GM19240 (cell line): ENCODE data around the gene TBC1D24.

Experiments
- DNase-seq: peaks from one replicate; pipeline ENCODE4 v3.0.0; 2011; ENCODE audit warnings: low spot score; ENCODE audit not compliant: insufficient read length

TBC1D24 gene

DNA sequence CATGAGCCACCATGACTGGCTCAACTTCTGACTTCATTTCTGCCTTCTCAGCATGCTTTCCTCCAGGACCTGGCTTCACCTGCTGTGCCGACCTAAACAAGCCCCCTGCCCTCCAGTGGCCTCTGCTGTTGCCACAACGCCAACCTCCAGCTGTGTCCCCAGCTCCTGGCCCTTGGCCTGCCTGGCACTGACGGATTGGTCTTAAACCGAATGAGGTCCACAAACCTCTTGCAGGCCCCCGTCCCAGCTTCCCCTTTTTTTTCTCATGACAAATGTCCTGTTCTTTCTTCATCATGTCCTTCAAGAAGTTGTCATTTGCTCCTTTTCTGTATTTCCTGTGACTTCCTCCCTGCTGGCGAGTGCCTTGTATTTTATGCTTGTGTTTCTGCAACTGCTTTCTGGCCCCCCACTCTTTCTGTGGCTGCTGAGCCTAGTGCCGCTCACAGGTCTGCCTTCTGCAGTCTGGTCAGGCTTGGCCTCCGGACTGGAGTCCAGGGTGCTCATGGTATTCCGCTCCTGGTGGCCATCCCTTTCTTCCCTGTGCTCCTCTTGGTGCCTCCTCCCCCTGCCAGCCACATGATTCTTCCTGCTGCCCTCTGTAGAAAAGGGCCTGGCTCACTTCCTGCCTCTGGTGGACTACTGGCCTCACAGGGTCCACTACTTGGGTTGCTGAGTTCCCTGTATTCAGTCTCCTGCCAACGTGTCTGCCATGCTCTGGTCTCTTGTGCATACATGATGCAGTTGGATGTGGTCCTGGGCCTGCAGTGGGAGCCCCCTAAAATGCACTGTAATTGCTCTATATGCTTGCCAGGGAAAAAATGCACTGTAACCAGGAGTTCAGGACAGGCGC, 41.7 kb downstream of the TBC1D24 start:
- no peak for DNase-seq

DNA sequence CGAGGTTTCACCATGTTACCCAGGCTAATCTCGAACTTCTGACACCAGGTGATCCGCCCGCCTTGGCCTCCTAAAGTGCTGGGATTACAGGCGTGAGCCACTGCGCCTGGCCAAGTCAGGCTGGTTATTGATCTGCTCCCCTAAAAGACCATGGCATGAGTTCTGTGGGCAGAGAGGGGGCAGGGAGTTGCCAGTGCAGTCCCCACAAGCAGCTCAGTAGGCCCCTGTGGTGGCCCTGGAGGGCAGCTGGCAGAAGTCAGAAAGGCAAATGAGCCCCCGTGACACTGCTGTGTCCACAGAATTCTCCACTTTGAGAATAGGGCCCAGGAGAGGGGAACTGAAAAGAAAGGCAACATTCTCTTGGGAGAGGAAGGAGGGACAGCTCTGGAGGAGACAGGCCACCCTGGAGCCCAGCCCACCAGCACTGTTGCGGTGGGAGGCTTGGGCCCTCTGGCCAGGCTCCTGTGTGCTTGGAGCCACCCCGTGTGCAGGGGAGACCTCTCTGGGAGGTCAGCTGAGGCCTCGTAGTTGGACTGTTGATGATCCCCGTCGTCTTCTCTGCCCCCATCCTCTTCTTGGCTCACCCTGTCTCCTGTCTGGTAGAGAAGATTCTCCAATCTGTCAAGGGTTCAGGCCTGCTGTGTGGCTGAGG, 43.2 kb downstream of the TBC1D24 start:
- DNase-seq, result no peak

DNA sequence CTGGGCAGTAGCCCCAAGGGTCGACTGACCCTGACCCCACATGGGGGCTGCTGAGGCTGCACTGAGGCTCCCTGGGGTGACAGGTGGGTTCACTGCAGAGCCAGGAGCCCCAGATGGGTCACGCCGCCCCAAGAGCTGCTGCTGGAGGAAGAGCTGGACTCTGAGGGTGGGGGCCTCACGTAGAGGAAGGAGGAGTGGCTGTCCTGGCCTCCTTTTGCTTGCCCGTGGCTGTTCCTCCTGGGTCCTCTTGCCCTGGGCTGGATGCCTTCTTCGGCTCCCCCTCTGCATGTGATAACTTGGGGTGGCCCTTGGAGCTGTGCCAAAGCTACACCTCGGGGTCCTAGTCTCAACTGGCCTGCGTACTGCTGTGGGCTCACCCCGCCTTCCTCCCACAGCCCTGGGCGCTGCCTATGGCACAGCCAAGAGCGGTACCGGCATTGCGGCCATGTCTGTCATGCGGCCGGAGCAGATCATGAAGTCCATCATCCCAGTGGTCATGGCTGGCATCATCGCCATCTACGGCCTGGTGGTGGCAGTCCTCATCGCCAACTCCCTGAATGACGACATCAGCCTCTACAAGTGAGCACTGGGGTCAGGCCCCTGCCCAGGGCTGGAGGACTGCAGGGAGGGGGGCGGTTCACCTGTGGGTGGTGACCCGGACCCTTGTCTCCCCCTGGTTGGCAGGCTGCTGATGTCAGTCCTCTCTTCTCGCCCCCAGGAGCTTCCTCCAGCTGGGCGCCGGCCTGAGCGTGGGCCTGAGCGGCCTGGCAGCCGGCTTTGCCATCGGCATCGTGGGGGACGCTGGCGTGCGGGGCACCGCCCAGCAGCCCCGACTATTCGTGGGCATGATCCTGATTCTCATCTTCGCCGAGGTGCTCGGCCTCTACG, 44.1 kb downstream of the TBC1D24 start:
- no peak for DNase-seq

DNA sequence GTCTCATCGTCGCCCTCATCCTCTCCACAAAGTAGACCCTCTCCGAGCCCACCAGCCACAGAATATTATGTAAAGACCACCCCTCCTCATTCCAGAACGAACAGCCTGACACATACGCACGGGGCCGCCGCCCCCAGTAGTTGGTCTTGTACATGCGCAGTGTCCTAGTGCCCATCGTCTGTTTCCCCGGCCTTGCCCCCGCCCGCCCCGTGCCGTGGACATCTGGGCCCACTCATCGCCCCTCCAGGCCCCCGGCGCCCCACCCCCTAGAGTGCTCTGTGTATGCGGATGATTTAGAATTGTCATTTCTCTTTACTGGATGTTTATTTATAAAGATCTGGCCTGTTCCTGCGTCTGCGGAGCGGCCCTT, 44.8 kb downstream of the TBC1D24 start:
- DNase-seq, result no peak

DNA sequence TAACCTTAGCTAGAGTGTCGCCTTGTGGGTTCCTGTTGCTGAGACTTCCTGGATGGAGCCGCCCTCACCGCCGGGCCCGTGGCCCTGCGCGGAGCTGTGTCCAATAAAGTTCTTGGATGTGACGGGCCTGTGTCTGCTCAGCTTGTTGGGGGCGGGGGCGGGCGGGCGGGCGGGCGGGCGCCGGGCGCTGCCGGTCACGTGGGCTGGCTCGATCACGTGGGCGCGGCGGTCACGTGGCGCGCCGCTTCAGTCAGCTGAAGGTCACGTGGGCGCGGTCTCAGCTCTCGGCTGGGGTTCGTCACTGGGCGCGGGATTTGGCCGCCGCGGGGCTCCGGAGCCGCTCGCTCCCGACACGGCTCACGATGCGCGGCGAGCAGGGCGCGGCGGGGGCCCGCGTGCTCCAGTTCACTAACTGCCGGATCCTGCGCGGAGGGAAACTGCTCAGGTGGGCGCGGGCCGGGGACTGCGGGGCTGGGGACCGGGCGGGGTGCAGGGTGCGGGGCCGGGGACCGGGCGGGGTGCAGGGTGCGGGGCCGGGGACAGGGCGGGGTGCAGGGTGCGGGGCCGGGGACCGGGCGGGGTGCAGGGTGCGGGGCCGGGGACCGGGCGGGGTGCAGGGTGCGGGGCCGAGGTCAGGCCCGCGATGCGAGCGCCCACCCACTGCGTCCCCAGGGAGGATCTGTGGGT, 45.3 kb downstream of the TBC1D24 start, which contains the start of gene AMDHD2:
Gene AMDHD2, plus strand, starts transcription at position 275 of the 687 bp plus-strand sequence. Its CDS starts 88 bp downstream, at position 363.
- DNase-seq, result peak; percentile 95

DNA sequence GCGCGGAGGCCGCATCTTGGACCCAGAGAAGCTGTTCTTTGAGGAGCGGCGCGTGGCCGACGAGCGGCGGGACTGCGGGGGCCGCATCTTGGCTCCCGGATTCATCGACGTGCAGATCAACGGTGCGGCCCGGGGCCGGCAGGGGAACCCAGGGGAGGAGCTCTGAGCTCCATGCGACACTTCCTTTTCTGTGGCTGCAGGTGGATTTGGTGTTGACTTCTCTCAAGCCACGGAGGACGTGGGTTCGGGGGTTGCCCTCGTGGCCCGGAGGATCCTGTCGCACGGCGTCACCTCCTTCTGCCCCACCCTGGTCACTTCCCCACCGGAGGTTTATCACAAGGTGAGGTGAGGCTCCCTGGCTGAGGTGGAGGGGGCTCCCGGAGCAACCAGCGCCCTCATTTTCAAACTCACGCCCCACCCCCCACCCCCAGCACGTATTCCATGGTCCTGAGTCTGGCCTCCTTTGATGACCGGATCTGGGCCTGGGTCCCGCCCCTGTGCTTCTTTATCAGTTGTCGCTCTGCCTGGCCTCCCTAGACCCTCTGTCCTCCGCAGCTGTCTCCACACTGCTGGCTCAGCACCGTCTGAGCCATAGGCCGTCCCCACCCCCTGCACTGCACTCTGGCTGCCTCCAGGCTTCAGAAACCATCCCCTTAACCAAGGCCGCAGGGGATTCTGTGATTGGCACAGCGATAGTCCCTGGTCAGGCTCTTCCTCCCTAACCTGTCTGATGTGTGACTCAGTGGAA, 46.0 kb downstream of the TBC1D24 start:
- DNase-seq, result no peak

DNA sequence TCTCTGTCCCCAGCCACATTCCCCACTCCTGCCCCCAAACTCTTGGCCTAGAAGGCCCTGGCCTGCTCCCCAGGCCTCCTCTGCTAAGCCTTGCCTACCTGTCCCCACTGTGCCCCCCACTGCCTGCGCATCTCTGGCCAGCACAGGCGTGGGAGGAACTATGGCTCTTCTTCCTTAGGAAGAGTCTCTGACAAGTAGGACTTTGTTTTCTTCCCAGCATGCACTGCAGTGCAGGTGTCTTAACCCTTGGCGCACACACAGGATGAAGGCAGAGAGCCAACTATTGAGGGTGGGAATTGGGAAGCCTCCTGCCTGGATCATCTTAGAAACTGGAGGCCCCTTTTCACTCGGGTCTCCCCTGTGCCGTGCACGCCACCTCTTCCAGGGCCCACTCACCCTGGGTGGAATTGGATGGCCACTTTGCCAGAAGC, 48.9 kb downstream of the TBC1D24 start:
- no peak for DNase-seq

DNA sequence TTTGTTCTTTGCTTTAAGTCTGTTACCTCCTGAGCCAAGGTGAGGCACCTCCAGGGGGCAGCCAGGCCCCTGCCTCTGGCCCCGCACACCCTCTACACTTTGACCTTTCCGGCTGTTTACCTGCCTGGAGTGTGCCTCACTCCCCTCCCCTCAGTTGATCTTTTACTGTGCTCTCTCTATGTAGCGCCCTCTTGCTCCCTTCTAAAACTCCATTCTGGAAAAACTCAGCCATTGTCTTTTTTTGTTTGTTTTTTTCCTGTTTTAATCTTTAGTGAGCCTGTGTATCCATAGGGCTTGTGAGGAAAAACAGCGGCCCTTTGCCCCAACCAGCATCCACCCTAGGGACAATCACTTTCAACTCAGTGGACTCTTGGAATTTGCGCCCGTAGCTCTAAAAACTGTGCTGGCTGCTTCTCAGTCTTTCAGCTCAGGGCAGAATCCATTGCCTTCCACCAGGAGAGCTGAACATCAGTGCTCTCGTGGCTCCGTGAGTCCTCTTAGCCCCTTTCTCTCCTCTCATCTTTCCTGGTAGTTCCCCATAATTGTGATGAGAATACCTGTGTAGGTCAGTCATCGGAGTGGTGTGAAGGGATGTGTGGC, 49.5 kb downstream of the TBC1D24 start:
- DNase-seq, result no peak

DNA sequence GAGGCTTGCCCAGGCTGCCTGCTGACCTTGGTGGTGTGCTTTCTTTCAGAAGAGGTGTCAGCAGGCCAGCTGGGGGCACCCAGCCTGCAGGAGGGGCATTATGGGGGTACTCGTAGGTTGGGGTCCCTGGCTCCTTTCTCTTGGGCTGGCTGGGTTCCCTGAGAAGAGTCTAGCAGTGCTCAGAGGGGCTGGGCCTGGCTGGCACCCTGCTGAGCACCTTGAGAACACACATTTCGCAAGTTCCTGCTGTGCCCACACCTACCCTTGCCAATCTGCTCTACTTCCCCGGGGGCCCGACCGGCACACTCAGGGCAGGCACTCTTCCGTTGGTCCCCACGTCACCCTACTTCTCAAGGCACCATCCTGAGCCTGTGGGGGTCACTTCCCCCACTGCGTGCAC, 51.2 kb downstream of the TBC1D24 start:
- no peak for DNase-seq

DNA sequence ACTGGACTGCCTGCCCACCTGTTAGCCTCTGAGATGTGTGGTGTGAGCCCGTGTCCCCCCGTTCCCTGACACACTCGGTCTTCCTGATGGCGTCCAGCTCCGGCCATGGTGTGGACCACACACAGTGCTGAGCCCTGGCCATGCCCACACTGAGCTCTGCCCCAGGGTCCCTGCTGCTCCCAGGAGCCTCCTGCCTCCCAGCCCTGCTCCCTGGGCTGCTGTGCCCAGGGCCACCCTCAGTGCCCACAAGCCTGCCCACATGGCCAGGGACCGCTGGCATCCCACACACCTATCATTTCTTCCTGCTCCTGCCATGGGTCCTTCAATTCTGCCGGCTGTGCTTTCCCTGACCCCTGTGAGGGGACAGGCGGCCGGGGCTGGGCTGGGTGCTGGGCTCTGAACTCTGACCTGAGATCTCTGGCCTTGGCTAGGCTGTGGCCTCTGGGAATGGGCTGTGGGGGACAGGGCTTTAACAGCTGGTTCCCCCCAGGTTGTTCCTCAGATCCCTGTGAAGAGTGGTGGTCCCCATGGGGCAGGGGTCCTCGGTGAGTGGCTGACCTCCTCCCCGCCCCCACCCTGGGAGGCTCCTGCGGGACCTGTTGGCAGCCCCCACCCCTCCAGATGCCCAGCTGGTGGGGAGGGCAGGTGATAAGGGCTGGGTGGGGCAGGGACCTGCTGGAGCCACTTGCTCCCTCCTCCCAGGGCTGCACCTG, 52.3 kb downstream of the TBC1D24 start:
- DNase-seq, result no peak

DNA sequence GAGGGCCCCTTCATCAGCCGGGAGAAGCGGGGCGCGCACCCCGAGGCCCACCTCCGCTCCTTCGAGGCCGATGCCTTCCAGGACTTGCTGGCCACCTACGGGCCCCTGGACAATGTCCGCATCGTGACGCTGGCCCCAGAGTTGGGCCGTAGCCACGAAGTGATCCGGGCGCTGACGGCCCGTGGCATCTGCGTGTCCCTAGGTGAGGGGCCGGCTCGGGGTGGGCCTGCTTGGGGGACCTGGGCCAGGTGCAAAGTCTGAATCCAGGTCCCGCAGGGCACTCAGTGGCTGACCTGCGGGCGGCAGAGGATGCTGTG, 52.8 kb downstream of the TBC1D24 start:
- no peak for DNase-seq

DNA sequence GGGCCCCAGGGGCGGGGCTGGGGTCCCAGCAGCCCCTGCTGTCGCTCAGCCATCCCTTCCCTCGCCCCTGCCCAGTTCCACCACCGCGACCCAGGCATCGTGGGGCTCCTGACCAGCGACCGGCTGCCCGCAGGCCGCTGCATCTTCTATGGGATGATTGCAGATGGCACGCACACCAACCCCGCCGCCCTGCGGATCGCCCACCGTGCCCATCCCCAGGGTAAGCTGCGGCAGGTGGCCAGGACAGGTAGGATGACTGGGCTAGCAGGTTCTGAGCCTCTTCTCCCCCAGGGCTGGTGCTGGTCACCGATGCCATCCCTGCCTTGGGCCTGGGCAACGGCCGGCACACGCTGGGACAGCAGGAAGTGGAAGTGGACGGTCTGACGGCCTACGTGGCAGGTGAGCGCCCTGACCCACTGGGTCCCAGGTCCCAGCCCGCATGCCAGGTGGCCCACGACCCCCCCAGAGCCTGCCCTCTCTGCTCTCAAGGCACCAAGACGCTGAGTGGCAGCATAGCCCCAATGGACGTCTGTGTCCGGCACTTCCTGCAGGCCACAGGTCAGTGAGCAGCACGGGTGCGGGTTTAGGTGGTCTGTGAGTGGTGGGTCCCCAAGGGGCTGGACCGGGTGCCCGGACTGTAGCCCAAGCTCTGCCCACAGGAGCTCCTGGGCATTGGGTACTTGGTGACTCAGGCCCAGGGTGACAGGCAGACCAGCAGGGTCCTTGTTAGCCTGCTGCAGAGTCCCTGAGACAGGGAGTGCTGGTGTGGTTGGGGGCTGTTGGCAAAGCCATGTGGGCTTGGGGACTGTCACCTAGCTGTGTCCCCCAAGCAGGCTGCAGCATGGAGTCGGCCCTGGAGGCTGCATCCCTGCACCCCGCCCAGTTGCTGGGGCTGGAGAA, 53.5 kb downstream of the TBC1D24 start:
- DNase-seq, result no peak

DNA sequence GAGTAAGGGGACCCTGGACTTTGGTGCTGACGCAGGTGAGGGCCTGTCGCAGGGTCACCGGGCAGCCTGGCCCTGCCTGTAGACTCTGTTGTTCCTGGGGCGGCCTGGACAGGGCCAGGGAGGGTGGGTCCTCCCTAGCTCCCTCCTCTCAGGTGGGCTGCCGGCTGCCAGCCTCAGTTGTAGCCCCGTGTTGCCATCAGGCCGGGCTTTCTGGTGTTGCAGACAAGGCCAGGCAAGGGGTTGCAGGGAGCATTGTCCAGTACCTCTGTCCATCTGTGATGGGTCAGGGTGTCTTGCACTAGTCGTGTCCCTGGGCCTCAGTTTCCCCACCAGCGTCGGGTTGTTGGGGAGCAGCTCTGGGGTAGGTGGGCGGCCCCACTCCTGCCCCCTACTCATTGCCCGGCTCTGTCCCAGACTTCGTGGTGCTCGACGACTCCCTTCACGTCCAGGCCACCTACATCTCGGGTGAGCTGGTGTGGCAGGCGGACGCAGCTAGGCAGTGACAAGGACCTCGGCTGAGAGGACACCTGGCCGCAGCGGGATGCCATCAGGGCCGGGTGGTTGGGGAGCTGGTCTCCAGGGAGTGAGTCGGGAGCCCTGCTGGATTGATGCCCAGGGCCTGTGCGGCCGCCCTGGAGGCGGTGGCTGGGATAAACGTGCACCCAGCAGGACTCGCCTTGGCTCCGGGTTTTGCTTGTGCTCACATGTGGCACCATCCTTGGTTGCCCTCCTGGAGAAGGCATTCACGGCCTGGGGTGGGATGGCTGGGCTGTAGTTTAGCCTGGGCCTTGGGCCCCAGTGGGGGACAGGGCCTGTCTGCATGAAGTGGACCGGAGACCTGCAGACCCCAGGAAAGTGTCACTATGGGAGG, 54.4 kb downstream of the TBC1D24 start:
- DNase-seq, result no peak

DNA sequence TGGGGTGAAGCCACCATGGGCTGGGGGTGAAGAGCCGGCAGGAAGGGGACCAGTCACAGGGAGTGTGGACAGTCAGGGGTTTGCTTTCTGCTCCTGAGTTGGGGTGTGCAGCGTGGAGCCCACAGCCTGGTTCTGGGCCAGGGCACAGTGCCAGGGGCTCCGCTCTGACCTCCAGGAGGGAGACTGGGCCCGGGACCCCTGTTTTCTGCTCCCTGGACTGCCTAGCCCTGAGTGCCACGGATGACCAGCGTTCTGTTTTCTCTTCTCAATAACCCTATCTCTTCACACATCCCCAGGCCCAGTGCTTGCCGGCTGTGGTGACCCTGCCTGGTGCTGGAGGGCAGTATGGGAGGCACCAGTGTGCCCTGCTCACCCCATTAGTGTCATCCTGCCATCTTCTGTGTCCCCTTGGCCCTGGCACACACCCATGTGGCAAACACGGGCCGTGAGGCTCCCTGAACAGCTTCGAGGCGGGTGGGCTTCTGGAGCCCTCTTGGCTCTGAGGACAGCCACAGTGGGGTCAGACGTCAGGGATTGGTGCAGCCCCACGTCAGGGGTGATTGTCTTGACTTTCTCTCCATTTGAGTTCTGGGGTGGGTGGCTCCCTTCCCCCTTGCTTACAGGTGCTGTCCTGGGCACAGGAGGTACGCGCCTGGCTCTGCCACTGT, 55.2 kb downstream of the TBC1D24 start:
- no peak for DNase-seq

DNA sequence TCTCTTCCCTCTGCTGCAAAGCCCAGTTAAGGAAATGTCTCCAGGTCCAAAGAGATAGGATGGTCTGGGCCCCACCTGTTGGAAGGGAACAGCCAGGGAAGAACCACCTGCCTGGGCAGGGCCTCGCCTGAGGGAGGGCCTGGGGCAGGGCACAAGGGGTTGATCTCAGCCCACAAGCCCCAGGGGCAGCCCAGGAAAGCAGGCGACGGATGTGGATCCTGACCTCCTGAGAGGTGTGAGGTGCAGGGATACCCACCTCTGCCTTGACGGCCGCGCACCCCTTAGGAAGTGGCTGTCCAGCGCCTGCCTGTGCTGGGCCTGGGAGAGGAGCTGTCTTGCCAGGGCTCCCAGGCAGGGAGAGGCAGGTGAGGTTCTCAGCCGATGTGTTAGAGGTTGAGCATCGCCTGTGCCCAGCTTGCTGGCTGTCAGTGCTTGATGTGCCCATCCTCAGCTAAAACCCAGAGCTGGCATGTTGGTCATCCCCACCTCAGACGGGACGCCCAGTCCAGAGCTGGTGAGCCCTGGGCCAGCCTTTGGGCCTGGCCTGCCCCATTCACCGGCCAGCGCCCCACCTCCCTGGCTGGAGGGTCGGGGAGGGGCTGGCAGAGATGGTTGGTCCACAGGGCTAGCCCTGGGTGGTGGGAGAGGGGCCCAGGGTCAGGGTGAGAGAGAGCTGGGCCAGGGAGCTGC, 55.8 kb downstream of the TBC1D24 start:
- no peak for DNase-seq

DNA sequence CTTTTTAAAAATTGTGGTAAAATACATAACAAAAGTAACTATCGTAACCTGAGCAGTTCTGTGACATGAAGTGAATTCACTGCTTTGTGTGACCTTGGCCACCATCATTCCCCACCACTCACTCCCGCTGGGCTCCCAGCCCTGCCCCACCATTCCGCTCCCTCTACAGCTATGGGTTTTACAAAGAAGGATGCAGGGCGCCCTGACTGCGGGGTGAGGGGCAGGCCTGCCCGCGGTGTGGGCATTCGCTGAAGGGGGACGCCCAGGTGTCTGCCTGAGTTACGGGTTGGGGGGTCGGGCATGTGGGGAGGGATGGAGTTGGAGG, 56.4 kb downstream of the TBC1D24 start, which contains the start of gene CEMP1:
Gene CEMP1, minus strand, starts transcription at position 38 of the 325 bp plus-strand sequence. CDS start 335 bp downstream, outside the sequence.
- no peak for DNase-seq
